ENCODE measurements around the gene TMEM86A.

- TF ChIP-seq POLR2A (IDR thresholded peaks at IDR 0.05; ENCODE audit: low read length), result no peak
- no peak for TF ChIP-seq EP300 (IDR thresholded peaks at IDR 0.05)
- TF ChIP-seq MAFK (IDR thresholded peaks at IDR 0.05; ENCODE audit: partially characterized antibody), result no peak
- no peak for TF ChIP-seq JUN (IDR thresholded peaks at IDR 0.05)
- no peak for TF ChIP-seq MAX (IDR thresholded peaks at IDR 0.05)
- no peak for TF ChIP-seq CTCF (IDR thresholded peaks at IDR 0.05)
- TF ChIP-seq NR3C1 (IDR thresholded peaks at IDR 0.05), result no peak
- no peak for TF ChIP-seq CEBPB (IDR thresholded peaks at IDR 0.05)
- no peak for TF ChIP-seq RARB (CRISPR knock-in tag; IDR thresholded peaks at IDR 0.05)
- no peak for TF ChIP-seq GATA3 (IDR thresholded peaks at IDR 0.05; ENCODE audit: borderline replicate concordance)
- TF ChIP-seq, protein P1, sequence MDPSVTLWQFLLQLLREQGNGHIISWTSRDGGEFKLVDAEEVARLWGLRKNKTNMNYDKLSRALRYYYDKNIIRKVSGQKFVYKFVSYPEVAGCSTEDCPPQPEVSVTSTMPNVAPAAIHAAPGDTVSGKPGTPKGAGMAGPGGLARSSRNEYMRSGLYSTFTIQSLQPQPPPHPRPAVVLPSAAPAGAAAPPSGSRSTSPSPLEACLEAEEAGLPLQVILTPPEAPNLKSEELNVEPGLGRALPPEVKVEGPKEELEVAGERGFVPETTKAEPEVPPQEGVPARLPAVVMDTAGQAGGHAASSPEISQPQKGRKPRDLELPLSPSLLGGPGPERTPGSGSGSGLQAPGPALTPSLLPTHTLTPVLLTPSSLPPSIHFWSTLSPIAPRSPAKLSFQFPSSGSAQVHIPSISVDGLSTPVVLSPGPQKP (IDR thresholded peaks at IDR 0.05; ENCODE audit: low read depth, low read length), result no peak
- no peak for TF ChIP-seq ZNF302 (CRISPR knock-in tag; IDR thresholded peaks at IDR 0.05)
- no peak for TF ChIP-seq MYC (IDR thresholded peaks at IDR 0.05; ENCODE audit: borderline replicate concordance, low read length)
Measured at GRCh38 chr11:18743365-18743764, 44.8 kb downstream of the TMEM86A start.
